Measurements from ENCODE around the gene LRRC3.

GRCh38 chr21:44471341-44471740, 16.0 kb downstream of the LRRC3 start:
- no peak for TF ChIP-seq ZFP3 (CRISPR knock-in tag; IDR thresholded peaks at IDR 0.05)
- TF ChIP-seq, protein P1, sequence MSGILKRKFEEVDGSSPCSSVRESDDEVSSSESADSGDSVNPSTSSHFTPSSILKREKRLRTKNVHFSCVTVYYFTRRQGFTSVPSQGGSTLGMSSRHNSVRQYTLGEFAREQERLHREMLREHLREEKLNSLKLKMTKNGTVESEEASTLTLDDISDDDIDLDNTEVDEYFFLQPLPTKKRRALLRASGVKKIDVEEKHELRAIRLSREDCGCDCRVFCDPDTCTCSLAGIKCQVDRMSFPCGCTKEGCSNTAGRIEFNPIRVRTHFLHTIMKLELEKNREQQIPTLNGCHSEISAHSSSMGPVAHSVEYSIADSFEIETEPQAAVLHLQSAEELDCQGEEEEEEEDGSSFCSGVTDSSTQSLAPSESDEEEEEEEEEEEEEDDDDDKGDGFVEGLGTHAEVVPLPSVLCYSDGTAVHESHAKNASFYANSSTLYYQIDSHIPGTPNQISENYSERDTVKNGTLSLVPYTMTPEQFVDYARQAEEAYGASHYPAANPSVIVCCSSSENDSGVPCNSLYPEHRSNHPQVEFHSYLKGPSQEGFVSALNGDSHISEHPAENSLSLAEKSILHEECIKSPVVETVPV (CRISPR knock-in tag; IDR thresholded peaks at IDR 0.05), result no peak
- TF ChIP-seq ZNF565 (CRISPR knock-in tag; conservative IDR thresholded peaks at IDR 0.05; ENCODE audit: low read depth), result no peak
- no peak for TF ChIP-seq ARNTL (CRISPR knock-in tag; IDR thresholded peaks at IDR 0.05; ENCODE audit: borderline replicate concordance, low read depth)
- TF ChIP-seq ZC3H10 (CRISPR knock-in tag; IDR thresholded peaks at IDR 0.05), result no peak
- no peak for TF ChIP-seq CREB5 (CRISPR knock-in tag; IDR thresholded peaks at IDR 0.05; ENCODE audit: low read depth)
- TF ChIP-seq OSR1 (CRISPR knock-in tag; IDR thresholded peaks at IDR 0.05), result no peak
- no peak for TF ChIP-seq TOX (CRISPR knock-in tag; IDR thresholded peaks at IDR 0.05; ENCODE audit: borderline replicate concordance)
- TF ChIP-seq PATZ1 (CRISPR knock-in tag; IDR thresholded peaks at IDR 0.05; ENCODE audit: borderline replicate concordance), result no peak
